Peyer's patch (tissue), 4 donors: ENCODE measurements around the gene GAGE12H.
"Not testable (repeated sequence)": the region's sequence is repeated elsewhere in the genome, so short reads cannot be mapped to it uniquely, and the experiment has no call there.

Experiments used
- CTCF ChIP-seq, 6 experiments: fragments of 450-650 bp in 4 of 6; fragments of 200-600 bp in 2 of 6; sonication (generic) in 1 of 6; IDR thresholded peaks; one replicate each; pipeline ENCODE4 v1.5.1; 2017 to 2019; ENCODE audit warnings: antibody characterized with exemption in 6 of 6, mild to moderate bottlenecking in 3 of 6, moderate library complexity in 1 of 6
- POLR2A ChIP-seq, 2 donors: fragments of 450-650 bp; IDR thresholded peaks; one replicate each; pipeline ENCODE4 v1.5.1; 2017; ENCODE audit warnings: antibody characterized with exemption in 2 of 2, mild to moderate bottlenecking in 2 of 2, moderate library complexity in 2 of 2

- not testable (repeated sequence) for TF ChIP-seq CTCF, POLR2A (IDR thresholded peaks at IDR 0.05)
Measured at GRCh38 chrX:49531877-49532276, 47.9 kb upstream of the GAGE12H start, which contains the start of gene GAGE12C.
